HG02763 (cell line): ENCODE data around the gene IKZF1.

Experiments
- ATAC-seq: cut with Tn5 transposase; IDR thresholded peaks from one replicate; pipeline ENCODE4 v1.9.1; 2021; ENCODE audit warnings: mild to moderate bottlenecking, moderate library complexity; ENCODE audit not compliant: unreplicated experiment

The IKZF1 gene

GRCh38 chr7:50282813-50283605 lies 21.5 kb upstream of the IKZF1 start:
- no peak for ATAC-seq

GRCh38 chr7:50283731-50284130 lies 20.8 kb upstream of the IKZF1 start:
- no peak for ATAC-seq

DNA sequence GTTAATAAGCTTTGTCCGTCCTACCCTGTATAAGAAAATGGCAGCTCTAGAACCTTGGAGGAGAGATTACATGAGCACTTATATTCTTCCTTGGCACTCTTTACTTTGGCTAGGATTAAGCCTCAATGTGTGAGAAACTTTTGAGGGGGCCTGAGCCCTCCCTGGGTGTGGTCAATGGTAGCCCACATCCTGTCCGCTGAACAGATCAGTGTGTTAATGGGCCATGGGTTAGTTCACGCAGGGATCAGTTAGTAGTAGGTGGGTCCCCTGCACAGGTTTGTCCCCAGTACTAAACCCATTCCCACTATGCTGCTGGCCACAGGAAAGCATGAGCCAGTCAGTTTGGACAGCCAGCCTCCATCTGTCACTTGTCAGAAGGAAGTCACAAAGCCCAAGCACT lies 20.2 kb upstream of the IKZF1 start:
- ATAC-seq = no peak

DNA sequence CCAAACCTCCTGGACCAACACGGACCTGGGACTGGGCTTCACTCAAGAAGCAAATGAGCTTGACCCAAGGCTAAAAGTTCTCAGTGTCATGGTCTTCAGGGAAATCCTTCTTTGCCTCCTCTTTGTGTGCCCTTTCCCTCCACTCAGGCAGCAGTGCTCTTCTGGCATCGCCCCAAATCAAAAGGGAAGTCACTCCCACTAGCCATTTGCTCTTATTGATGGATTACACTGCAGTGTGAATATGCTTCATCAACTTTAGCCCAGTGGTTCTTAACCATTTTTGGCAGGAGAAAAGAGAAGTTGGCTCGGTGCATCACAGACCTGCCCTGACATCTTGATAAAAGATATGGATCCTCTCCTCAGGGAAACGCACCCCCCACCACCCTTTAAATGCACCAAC lies 19.2 kb upstream of the IKZF1 start:
- ATAC-seq = no peak

DNA sequence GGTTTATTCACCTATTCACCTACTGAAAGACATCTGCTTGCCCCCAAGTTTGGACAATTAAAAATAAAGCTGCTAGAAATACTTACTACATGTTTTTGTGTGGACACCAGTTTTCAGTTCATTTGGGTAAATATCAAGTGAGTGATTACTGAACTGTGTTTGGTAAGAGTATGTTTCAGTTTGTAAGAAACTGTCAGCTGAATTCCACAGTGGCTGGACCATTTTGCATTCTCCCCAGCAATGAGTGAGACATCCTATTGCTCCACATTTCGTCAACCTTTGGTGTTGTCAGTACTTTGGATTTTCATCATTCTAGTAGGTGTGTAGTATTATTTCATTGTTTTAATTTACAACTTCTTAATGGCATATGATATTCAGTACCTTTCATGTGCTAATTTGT lies 17.4 kb upstream of the IKZF1 start:
- ATAC-seq = no peak

- no peak for ATAC-seq
These were observed 12.3 kb upstream of the IKZF1 start for GRCh38 chr7:50292165-50292757.

DNA sequence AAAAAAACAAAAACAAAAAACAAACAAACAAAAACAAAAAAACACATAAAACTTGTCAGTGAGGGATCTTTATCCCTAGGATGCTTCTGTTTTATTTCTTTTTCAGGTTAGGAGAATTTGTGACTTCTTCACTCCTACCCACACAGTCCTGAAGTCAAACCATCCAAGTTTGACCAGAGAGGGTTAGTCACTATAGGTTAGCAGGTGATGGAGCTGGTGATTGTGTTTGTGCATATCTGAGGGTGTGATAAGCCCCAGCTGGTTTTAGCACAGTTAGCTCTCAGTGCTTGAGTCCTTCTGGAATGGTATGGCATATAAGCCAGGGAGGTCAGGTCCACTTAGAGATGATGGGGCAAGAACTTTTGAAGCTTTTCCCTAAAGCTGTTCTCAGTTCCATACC lies 11.8 kb upstream of the IKZF1 start:
- ATAC-seq = no peak

DNA sequence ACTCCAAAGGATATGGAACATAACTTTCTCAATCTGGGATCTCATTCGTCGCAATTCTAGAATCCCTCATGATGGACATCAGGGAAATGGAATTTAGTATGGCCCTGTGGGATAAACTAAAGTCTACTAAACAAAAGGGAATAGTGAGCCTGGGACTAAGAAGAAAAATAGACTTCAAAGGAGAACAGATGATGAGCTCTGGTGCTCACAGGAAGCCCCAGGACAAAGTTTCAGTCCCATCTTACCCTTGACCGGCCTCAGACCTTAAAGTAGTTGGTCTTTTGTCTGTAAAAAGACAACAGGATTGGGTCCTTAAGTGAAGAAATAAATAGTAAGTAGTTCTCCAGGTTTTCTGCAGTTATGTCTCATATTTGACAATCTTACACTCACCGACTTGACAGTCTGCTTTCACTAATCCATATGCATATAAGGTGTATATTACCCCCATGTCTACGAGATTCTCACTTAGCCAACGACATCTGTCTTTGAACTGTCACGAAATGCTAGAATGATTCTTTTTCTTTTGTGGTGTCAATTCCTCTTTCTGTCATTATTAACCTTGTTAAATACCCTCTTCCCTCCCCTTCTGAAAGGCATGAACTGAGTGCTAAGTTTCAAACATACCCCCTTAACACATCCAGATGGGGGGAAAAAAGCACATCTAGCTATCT lies 10.9 kb upstream of the IKZF1 start:
- no peak for ATAC-seq

DNA sequence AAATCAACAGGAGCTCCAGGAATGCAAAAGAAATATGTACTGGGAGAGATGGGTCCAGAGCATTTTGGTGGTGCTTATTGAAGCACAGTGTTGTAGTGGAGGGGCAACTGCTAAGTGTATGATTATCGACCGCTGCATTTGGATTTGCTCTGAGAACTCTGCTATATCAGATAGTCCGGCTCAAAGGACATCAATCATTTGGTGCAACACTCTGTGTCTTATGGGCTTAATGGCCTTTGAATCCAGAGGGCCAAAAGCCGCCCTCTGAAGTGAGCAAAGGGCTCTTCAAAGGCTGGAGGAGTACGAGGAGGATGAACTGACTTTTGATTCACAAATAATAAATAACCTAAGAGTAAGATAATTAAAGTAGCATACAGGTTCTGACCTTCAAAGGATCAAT lies 9.4 kb upstream of the IKZF1 start:
- no peak for ATAC-seq

DNA sequence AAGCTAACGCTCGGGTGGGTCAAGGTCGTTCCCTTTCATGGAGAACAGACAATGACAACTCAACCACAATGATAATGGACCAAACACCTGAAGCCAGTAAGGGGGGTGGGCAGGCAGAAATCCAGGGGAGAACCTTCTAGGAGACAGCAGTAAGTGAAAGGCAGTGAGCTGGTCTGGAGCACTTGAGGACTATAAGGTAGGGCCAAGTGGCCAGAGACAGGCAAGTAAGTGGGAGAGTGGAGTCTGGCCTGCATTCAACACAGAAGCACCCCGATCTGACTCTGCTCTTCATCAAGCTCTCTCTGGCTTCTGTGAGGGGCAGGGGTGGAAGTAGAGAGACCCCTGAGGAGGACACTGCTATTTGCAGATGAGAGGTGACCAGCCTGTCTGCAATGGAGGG lies 7.7 kb upstream of the IKZF1 start:
- no peak for ATAC-seq

DNA sequence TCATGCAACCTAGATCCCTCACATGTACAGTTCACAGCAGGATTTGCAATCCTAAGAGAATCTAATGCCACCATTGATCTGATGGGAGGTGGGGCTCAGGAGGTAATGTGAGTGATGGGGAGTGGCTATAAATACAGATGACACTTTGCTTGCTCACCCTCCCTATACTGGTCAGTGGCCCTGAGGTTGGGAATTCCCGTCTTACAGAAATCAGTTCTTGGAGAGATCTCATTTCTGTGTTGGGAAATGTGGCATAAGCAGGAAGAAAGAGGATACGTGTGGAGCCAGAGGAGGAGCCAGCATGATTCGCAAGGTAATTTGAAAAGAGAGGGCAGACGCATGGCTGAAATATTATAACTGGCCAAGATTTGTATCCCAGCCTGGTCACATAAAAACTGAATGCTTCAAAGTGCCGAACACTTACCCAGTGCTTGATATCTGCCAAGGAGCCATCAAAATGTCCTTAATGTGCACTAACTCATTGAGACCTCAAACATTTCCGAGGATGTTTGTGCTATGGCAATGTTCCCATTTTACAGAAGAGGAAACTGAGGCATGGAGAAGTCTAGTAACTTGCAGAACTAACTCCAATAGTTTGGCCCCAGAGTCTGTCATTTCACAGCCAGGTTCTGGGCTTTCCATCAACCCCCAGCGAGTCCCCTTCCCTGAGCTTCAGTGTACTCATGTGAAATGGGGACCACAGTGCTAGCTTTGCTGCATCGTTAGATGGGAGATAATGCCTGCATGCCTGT lies 5.5 kb upstream of the IKZF1 start:
- ATAC-seq = no peak

DNA sequence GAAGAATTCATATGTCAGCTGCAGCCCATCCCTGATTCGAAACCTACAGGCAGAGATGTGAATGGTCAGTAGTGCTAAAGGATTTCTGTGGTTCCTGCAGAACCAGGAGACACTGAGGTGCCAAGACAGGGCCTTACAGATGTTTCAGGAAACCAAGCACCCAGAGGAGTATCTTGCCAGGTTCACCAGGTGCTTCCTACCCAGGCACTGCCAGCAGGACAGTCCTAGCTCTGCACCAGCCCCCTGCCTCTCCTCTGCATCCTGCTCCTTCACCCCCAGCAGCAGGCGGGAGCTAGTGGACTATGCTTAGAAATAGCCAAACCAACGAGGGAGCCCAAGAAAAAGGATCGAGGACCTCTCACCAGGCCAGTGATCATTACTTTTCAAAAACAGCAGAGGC lies 4.2 kb upstream of the IKZF1 start:
- no peak for ATAC-seq

GRCh38 chr7:50302486-50303334 lies 1.8 kb upstream of the IKZF1 start:
- no peak for ATAC-seq

DNA sequence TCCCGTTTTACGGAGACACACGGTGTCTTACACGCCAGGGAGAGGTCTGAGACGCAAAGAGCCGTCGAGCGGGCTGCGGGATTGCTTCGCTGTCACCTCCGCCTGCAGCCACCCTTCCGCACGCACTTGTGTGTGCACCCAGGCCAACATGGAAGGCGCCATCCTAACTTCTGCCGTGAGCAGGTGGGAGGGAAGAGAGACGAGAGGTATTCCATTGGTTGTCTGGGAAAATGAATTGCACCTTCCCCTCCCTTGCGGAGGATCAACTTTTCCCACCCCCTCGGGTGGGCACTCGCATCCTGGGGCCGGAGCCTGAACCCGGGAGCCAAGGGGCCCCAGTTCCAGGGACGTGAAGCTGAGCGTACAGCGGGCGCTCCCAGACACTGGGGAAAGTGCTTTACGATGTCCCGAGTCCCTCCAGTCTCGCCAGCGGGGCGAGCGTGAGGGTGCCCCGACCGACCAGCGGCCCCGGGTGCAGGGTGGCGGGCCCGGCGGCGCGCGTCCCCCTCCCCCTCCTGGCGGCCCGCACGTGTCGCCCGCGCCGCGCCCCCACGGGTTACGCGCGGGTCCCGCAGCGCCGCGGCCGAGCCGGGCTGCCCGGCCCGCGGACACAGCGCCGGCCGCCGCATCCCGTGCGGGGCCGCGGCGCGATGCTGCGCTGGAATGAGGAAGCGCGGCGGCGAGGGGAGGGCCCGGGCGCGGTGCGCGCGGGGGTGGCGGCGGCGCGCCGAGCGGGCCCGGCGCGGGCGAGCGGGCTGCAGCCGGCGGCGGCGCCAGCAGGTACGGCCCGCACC lies 984 bp upstream of the IKZF1 start:
- ATAC-seq = peak; percentile 17

DNA sequence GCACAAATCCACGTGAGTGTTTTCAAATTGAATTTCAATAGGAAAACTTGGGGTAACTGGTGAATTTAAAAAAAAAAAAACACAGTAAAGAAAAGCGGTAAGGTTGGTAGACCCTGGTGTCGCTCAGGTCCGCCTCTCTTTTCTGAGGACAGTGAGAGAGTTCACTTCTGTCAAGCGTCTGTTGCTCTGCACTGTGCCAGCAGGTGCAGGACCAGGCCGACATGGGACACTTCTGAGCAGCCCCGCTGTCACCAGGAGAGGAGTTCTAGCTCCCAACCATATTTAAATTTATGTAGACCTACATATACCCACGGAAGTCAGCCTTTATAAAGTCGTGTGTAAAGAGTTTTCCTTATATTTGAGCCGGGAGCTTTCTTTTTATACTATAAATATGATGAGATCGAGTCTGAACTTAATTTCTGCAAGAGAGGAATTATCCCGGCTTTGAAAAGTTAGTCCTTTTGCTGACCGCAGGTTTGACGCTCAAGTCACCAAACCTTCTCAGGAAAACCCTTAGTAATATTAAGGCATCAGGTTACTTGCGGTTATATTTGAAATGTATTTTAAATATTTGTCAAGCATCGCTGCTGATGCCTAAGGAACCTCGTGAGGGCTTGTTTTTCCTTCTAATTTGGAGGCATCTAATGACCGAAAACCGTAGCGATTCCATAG lies 531 bp downstream of the IKZF1 start:
- peak; percentile 33 for ATAC-seq

GRCh38 chr7:50305583-50306493 lies 1.3 kb downstream of the IKZF1 start:
- no peak for ATAC-seq

GRCh38 chr7:50306494-50307367 lies 2.2 kb downstream of the IKZF1 start:
- ATAC-seq = no peak
